Measurements from ENCODE around the gene TLCD1.

Gene TLCD1

GRCh38 chr17:28693869-28694268, 32.2 kb downstream of the TLCD1 start:
- Histone ChIP-seq H3K36me3 (peaks cover 90 to 100% (median 99%) of the 10 kb centered on the region in 3 donors), H3K4me3 (no peak overlapping the region), H3K9me3 (no peaks in the 10 kb centered on the region), H3K4me1 (no peaks in the 10 kb centered on the region), H3K27me3 (no peaks in the 10 kb centered on the region), H3K27ac (no peak overlapping the region)
- DNase-seq: no peak
- TF ChIP-seq CTCF (IDR thresholded peaks at IDR 0.05): no peak
- intact Hi-C loops (cut with DNase I; ENCODE audit: low total_unique reads): no loop called here

GRCh38 chr17:28689011-28689410, 37.0 kb downstream of the TLCD1 start:
- no peak for DNase-seq
- no peak overlapping the region for H3K4me3 ChIP-seq
- TF ChIP-seq CTCF (IDR thresholded peaks at IDR 0.05): no peak
- no peaks in the 10 kb centered on the region for H3K4me1 ChIP-seq
- intact Hi-C loops (cut with DNase I; ENCODE audit: low total_unique reads): no loop called here
- no peaks in the 10 kb centered on the region for H3K9me3 ChIP-seq
- peaks cover 90 to 99% (median 99%) of the 10 kb centered on the region in 3 donors for H3K36me3 ChIP-seq
- no peaks in the 10 kb centered on the region for H3K27me3 ChIP-seq
- no peak overlapping the region for H3K27ac ChIP-seq

- Histone ChIP-seq H3K27me3 (no peaks in the 10 kb centered on the region), H3K4me1 (no peaks in the 10 kb centered on the region), H3K36me3 (peaks cover 90 to 99% (median 99%) of the 10 kb centered on the region in 3 donors), H3K4me3 (no peak overlapping the region), H3K9me3 (no peaks in the 10 kb centered on the region), H3K27ac (no peak overlapping the region)
- intact Hi-C loops (cut with DNase I; ENCODE audit: low total_unique reads): no loop called here
- TF ChIP-seq CTCF (IDR thresholded peaks at IDR 0.05): no peak
- no peak for DNase-seq
Observed at GRCh38 chr17:28688481-28688880, 37.6 kb downstream of the TLCD1 start.

- no peak overlapping the region for H3K4me3 ChIP-seq
- no peak for TF ChIP-seq CTCF (IDR thresholded peaks at IDR 0.05)
- H3K4me1 ChIP-seq: no peaks in the 10 kb centered on the region
- H3K9me3 ChIP-seq: no peaks in the 10 kb centered on the region
- intact Hi-C loops (cut with DNase I; ENCODE audit: low total_unique reads): no loop called here
- DNase-seq: peak in 1 of 2 donors; percentile 23
- no peak overlapping the region for H3K27ac ChIP-seq
- H3K27me3 ChIP-seq: no peaks in the 10 kb centered on the region
- peaks cover 96 to 100% (median 99%) of the 10 kb centered on the region in 3 donors for H3K36me3 ChIP-seq
Observed at GRCh38 chr17:28686296-28686695, 39.7 kb downstream of the TLCD1 start.

GRCh38 chr17:28685366-28685765, 40.7 kb downstream of the TLCD1 start:
- Histone ChIP-seq H3K4me1 (no peaks in the 10 kb centered on the region), H3K9me3 (no peaks in the 10 kb centered on the region), H3K27ac (no peak overlapping the region), H3K36me3 (peaks cover 96 to 100% (median 99%) of the 10 kb centered on the region in 3 donors), H3K4me3 (no peak overlapping the region), H3K27me3 (no peaks in the 10 kb centered on the region)
- DNase-seq: no peak
- no peak for TF ChIP-seq CTCF (IDR thresholded peaks at IDR 0.05)
- intact Hi-C loops (cut with DNase I; ENCODE audit: low total_unique reads): no loop called here

- Histone ChIP-seq H3K4me3 (no peak overlapping the region), H3K36me3 (peaks cover 96 to 100% (median 99%) of the 10 kb centered on the region in 3 donors), H3K27ac (no peak overlapping the region), H3K27me3 (no peaks in the 10 kb centered on the region), H3K9me3 (no peaks in the 10 kb centered on the region), H3K4me1 (no peaks in the 10 kb centered on the region)
- DNase-seq: no peak
- no peak for TF ChIP-seq CTCF (IDR thresholded peaks at IDR 0.05)
- intact Hi-C loops (cut with DNase I; ENCODE audit: low total_unique reads): no loop called here
Observed at GRCh38 chr17:28684963-28685362, 41.1 kb downstream of the TLCD1 start.

All from tibial artery (tissue), 4 donors.